ENCODE measurements around the gene TUBGCP5. TPM values are rescaled to one million over a fixed set of nuclear protein-coding genes. Genes with fewer than 3 reads are reported as not detected.

Gene TUBGCP5
- total RNA-seq, 6 donors from 2014 or later: 7.1 to 24.5 (median 17.7) TPM

DNA sequence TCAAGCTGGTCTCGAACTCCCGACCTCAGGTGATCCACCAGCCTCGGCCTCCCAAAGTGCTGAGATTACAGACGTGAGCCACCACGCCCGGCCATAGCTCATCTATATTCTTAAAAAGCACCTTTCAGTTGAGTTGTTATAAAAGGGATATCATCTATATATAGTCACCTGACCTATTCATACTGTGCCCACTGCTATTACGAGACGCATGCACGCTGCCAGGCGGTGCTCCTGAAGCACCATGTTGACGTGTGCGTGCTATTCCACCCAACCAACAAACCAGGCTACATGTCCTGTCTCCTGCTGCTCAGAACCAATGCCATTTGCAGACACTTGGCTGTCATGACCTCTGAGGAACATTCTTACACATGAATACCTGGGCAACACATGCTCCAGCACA is 76.8 kb downstream of the TUBGCP5 start:
- Histone ChIP-seq H3K4me1 (peaks cover 58 to 65% (median 62%) of the 10 kb centered on the region in 4 donors), H3K4me3 (no peak overlapping the region), H3K36me3 (no peaks in the 10 kb centered on the region), H3K27me3 (no peaks in the 10 kb centered on the region), H3K9me3 (no peaks in the 10 kb centered on the region), H3K27ac (peak overlapping the region; percentile 48 to 75 (median 68))
- TF ChIP-seq CTCF (IDR thresholded peaks at IDR 0.05) (no peak), POLR2A (IDR thresholded peaks at IDR 0.05) (no peak), POLR2AphosphoS5 (IDR thresholded peaks at IDR 0.05) (no peak), EP300 (IDR thresholded peaks at IDR 0.05) (no peak)
- ATAC-seq (ENCODE audit: low FRiP score in 2 of 2) (no peak), DNase-seq (no peak)
- 94 to 97% methylated on average over 12 of the region's 12 CpGs for WGBS, 2 donors

GRCh38 chr15:22961762-22962161 is 77.6 kb downstream of the TUBGCP5 start:
- no peaks in the 10 kb centered on the region for H3K36me3 ChIP-seq
- no peaks in the 10 kb centered on the region for H3K9me3 ChIP-seq
- peaks cover 57 to 69% (median 64%) of the 10 kb centered on the region in 4 donors for H3K4me1 ChIP-seq
- no peak for DNase-seq
- peak overlapping the region; percentile 48 to 75 (median 68) for H3K27ac ChIP-seq
- H3K4me3 ChIP-seq: no peak overlapping the region
- WGBS, 2 donors: 6 to 12% methylated on average over 1 of the region's 1 CpG
- ATAC-seq (ENCODE audit: low FRiP score in 2 of 2): no peak
- no peaks in the 10 kb centered on the region for H3K27me3 ChIP-seq
- no peak for TF ChIP-seq CTCF (IDR thresholded peaks at IDR 0.05)

GRCh38 chr15:22960556-22960955 is 78.8 kb downstream of the TUBGCP5 start:
- 83 to 89% methylated on average over 5 to 8 of the region's 8 CpGs for WGBS, 2 donors
- ATAC-seq (ENCODE audit: low FRiP score in 2 of 2): no peak
- no peaks in the 10 kb centered on the region for H3K9me3 ChIP-seq
- H3K4me1 ChIP-seq: peaks cover 68 to 73% (median 72%) of the 10 kb centered on the region in 4 donors
- no peaks in the 10 kb centered on the region for H3K36me3 ChIP-seq
- H3K27me3 ChIP-seq: no peaks in the 10 kb centered on the region
- peak overlapping the region in 3 of 4 donors; percentile 69 to 75 (median 72) for H3K27ac ChIP-seq
- DNase-seq: no peak
- TF ChIP-seq POLR2AphosphoS5 (IDR thresholded peaks at IDR 0.05) (no peak), CTCF (IDR thresholded peaks at IDR 0.05) (no peak), POLR2A (IDR thresholded peaks at IDR 0.05) (no peak), EP300 (IDR thresholded peaks at IDR 0.05) (no peak)
- no peak overlapping the region for H3K4me3 ChIP-seq

DNA sequence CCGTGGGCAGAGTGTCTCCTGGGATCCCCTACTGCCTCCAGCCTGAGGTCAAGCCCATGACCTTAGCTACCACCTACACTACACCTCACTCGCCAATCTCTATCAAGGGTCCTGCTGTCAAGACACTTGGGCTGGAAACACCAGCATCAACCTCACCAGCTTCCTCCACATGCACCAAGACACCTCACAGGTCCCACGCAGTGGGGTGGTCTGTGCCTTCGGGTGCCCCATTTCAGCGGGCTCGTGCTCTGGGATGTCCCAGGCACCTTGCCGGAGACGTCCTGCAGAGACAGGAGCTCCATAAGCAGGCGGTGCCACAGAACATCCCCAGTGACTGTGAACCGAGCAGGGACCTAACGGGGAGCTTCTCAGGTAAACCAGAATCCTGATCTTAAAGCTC is 79.2 kb downstream of the TUBGCP5 start:
- H3K9me3 ChIP-seq: no peaks in the 10 kb centered on the region
- H3K27ac ChIP-seq: peak overlapping the region in 3 of 4 donors; percentile 69 to 75 (median 72)
- WGBS, 2 donors: 80 to 90% methylated on average over 7 to 11 of the region's 11 CpGs
- no peaks in the 10 kb centered on the region for H3K27me3 ChIP-seq
- TF ChIP-seq POLR2A (IDR thresholded peaks at IDR 0.05) (no peak), POLR2AphosphoS5 (IDR thresholded peaks at IDR 0.05) (no peak), CTCF (IDR thresholded peaks at IDR 0.05) (no peak), EP300 (IDR thresholded peaks at IDR 0.05) (no peak)
- H3K36me3 ChIP-seq: no peaks in the 10 kb centered on the region
- peaks cover 71 to 78% (median 74%) of the 10 kb centered on the region in 4 donors for H3K4me1 ChIP-seq
- no peak overlapping the region for H3K4me3 ChIP-seq
- ATAC-seq (ENCODE audit: low FRiP score in 2 of 2) (no peak), DNase-seq (peak in 1 of 2 donors; percentile 56)
